DMS79 treated with DMSO at 0.1 percent for 48 hours (cell line): ENCODE measurements around the gene PRPF18.

Experiments used
- DNase-seq: peaks from one replicate; lab custom pipeline; 2025; lab: John Stamatoyannopoulos, UW

The PRPF18 gene

GRCh38 chr10:13669182-13669855 is 82.6 kb downstream of the PRPF18 start:
- no peak for DNase-seq

- no peak for DNase-seq
These were observed 83.1 kb downstream of the PRPF18 start for GRCh38 chr10:13669901-13670300.

GRCh38 chr10:13670311-13670710 is 83.5 kb downstream of the PRPF18 start:
- DNase-seq = no peak

GRCh38 chr10:13671904-13672303 is 85.1 kb downstream of the PRPF18 start:
- DNase-seq = no peak

- DNase-seq = peak; percentile 32
These were observed 85.8 kb downstream of the PRPF18 start for GRCh38 chr10:13672548-13672947.

GRCh38 chr10:13673156-13673555 is 86.4 kb downstream of the PRPF18 start:
- DNase-seq = peak; percentile 32

- DNase-seq = no peak
These were observed 88.2 kb downstream of the PRPF18 start for GRCh38 chr10:13674645-13675588.

GRCh38 chr10:13678101-13678843 is 91.5 kb downstream of the PRPF18 start:
- DNase-seq = no peak
